Stimulated activated CD8-positive, alpha-beta memory T cell treated with anti-CD3 and anti-CD28 coated beads, Interleukin-7, amount 100 ng/mL, for 24 hours (primary cell): ENCODE measurements around the gene DENND1A.

Experiments used
- DNase-seq: peaks from one replicate; pipeline ENCODE4 v3.0.0-alpha.2; 2020; ENCODE audit warnings: low read depth

DENND1A gene

GRCh38 chr9:123390337-123391135, 539.4 kb downstream of the DENND1A start:
- DNase-seq: no peak

DNA sequence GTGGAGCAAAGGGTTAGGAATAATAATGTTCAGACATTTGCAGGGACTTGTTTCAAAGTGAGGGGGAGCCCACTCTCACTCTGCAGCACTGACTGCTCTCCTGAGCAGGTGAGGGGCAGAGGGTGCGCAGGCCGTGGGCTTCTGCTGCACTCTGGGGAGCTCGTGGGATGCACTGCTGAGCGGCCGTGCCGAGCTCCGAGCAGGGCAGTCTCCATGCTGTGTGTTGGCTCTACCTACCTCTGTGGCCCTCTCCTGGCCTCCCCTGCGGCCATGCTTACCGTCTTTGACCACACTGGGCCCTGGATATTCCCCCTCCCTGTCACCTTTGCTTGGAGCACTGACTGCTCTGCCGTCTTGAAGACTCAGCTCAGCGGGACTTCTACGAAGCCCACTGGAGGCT, 540.2 kb downstream of the DENND1A start:
- DNase-seq: no peak

GRCh38 chr9:123389070-123389469, 540.9 kb downstream of the DENND1A start:
- no peak for DNase-seq

- no peak for DNase-seq
Observed at GRCh38 chr9:123387686-123388085, 542.2 kb downstream of the DENND1A start.

- no peak for DNase-seq
Observed at GRCh38 chr9:123383512-123384170, 546.3 kb downstream of the DENND1A start.

- no peak for DNase-seq
Observed at GRCh38 chr9:123382653-123383511, 547.0 kb downstream of the DENND1A start.

DNA sequence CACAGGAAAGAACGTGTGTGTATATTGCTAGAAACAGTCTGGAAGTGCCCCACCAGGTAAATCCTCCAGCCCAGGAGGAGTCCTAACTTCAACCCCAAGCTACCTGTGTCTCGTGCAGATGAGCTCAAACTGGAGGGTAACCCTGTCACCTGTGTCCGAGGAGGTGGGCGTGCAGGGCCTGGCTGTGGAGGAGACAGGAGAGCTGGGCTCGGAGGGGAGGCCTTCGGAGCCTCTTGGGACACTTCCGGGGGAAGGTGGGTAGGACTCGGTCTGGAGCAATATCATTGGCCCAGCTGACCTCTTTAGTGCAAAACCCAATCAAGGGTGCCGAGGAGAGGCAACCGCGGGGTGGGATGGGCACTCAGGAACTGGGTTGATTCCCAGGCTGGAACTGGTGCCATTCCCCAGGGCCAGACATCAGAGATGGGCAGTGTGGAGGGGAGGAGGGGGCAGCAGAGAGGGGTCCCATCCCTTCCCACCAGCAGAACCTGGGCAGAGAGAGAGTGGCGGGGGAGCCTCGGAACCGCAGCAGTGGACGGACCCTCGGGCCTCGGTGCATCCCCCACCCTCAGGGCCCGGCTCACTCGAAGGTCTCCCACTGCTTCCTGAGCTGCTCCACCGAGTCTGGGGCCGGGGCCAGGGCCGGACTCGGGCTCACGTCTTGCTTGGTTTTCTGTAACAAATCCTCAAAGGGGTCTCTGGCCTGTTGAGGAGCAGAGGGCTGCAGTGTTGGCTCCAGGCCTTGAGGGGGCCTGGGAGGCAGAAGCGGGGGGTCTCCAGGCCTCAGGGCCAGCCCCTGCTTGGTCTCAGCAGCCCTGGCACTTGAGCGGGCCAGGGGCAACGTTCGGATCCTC, 548.8 kb downstream of the DENND1A start:
- DNase-seq: no peak

GRCh38 chr9:123378956-123379660, 550.8 kb downstream of the DENND1A start:
- no peak for DNase-seq

- DNase-seq: no peak
Observed at GRCh38 chr9:123378025-123378424, 551.9 kb downstream of the DENND1A start.

DNA sequence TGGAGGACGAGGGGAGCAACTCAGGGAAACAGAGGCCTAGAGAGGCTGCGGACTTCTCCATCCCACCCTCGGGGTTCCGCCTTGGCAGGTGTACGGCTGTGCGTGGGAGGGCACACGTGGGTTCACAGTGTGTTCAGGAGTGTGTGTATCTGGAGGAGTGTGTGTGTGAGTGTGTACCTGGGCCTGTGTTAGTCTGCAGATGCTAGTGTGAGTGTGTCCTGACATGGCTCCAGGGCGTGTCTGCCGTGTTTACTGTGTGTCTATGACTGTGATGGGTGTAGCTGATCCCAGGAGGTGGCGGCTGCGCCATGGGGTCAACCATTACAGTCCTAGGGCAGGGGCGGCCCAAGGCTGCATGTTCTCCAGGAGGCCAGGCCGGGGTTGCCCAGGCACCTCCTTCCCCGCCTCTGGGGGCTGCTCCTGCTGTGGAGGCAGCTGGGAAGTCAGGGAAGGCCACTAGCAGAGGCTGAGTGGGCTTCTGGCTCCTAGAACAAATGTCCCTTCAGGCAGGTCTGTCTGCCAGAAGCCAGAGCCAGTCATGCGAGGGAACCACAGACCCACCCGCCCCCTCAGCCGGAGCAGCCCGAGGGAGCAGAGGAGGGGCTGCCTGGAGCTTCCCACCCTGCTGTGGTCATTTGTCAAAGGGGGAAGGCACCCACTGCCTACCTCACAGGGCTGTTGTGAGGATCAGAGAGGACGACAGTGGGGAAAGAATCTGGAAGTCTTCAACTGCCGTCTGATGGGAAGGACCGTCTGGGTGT, 552.5 kb downstream of the DENND1A start:
- no peak for DNase-seq

GRCh38 chr9:123376218-123377071, 553.5 kb downstream of the DENND1A start:
- no peak for DNase-seq

DNA sequence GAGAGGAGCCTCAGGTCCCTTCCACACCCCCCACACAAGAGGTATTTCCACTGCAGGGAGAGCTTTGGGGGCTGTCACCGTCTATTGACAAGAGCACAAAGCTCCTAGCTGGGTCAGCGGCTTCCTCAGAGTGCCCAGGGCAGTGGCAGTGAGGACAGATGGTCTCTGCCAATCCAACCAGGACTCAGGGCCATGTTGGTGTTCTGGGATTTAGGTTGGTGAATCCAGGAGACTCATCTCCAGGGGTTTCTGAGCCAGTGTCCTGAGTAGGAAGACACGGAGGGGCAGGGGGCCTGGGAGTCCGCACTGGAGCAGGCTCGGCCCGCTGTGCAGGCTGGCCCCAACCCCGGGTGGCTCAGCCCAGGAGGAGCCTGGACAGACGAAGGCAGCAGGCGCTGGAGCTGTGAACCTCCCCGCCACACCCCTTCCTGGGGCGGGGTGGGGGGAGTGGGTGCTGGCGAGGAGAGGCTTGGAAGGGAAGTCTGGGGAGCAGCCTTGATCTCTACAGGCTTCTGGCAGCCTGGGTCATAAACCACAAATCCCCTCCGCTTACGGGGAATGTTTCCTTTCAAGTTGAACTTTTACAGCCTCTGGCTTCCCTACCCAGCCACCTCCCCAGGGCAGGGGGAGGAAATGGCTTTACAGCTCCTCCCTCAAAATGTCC, 554.3 kb downstream of the DENND1A start:
- no peak for DNase-seq

DNA sequence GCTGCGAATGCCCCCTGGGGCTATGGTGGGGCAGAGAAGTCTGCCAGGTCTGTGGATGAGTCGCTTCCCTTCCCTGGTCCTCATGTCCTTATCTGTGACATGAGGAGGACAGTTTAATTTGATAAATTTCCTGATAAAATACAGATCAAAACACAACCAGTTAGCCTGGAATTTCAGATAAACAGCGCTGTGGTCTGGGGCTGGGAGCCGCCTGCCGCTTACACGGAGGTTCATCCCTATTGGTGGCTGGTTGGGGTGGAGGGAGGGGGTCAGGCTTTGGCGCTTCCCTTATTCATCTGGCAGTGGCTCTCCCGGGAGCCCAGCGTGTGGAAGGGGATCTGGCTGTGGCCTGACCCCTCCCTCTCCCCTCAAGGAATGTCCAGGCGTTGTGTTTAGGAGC, 556.0 kb downstream of the DENND1A start:
- no peak for DNase-seq

GRCh38 chr9:123373447-123373923, 556.4 kb downstream of the DENND1A start:
- DNase-seq: no peak

DNA sequence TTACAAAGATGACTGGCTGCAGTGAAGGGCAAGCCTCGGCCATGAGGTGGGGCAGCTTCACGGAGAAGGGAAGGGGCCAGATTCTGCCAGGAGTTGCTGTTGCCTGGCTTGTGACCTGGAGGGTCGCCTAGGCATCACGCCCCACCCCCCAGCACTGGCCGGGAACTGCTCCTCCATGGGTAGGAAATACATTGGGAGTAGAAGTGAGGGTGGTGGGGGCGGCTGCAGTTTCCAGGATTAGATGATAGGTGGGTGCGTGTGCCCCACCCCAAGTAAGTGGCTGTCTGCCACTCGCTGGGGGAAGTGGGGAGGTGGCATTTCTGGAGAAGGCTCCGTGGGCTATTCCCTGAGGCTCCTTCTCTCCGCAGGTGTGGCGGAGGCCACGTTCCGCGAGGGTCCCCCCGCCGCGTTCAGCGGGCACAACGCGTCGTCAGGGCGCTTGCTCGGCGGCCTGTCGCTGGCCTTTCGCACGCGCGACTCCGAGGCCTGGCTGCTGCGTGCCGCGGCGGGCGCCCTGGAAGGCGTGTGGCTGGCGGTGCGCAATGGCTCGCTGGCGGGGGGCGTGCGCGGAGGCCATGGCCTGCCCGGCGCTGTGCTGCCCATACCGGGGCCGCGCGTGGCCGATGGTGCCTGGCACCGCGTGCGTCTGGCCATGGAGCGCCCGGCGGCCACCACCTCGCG, 557.0 kb downstream of the DENND1A start:
- no peak for DNase-seq

- no peak for DNase-seq
Observed at GRCh38 chr9:123371805-123372590, 557.9 kb downstream of the DENND1A start.

GRCh38 chr9:123371228-123371584, 558.7 kb downstream of the DENND1A start:
- DNase-seq: no peak
